Osteoblast (primary cell): ENCODE results near the gene OTOR. TPM values are rescaled to one million over a fixed set of nuclear protein-coding genes. Genes with fewer than 3 reads are reported as not detected.
A peak's percentile ranks its signal among the peaks of the same experiment; 100 is the strongest.

Experiments used
- DNase-seq: peaks from one replicate; pipeline ENCODE4 v3.0.0; 2011; ENCODE audit warnings: low spot score, mixed read lengths; ENCODE audit not compliant: insufficient read length; ENCODE audit errors: missing footprints
- H2AFZ ChIP-seq: 2 replicates; pipeline ENCODE4 v1.6.0; 2011; ENCODE audit warnings: mild to moderate bottlenecking, low read length
- H3K27ac ChIP-seq: 2 replicates; pipeline ENCODE4 v1.5.1; 2011; ENCODE audit warnings: mild to moderate bottlenecking, low read depth, low read length, moderate library complexity
- H3K27me3 ChIP-seq: 2 replicates; pipeline ENCODE4 v1.6.0; 2012; ENCODE audit warnings: mild to moderate bottlenecking, control low read depth, inconsistent platforms, low read length, moderate library complexity; ENCODE audit not compliant: insufficient read depth
- H3K36me3 ChIP-seq: 2 replicates; pipeline ENCODE4 v1.5.1; 2011; ENCODE audit warnings: mild to moderate bottlenecking, low read length, control low read depth, moderate library complexity; ENCODE audit not compliant: insufficient read depth
- H3K4me1 ChIP-seq: 2 replicates; pipeline ENCODE4 v1.5.1; 2011; ENCODE audit warnings: mild to moderate bottlenecking, low read length, control low read depth, moderate library complexity; ENCODE audit not compliant: insufficient read depth
- H3K4me2 ChIP-seq: 2 replicates; pipeline ENCODE4 v1.6.0; 2011; ENCODE audit warnings: mild to moderate bottlenecking, low read length; ENCODE audit not compliant: insufficient read depth
- H3K4me3 ChIP-seq: fragments of 200-600 bp; sonication (generic); 3 replicates; pipeline ENCODE4 v1.5.1; 2012; ENCODE audit warnings: mild to moderate bottlenecking, low read length, inconsistent platforms; ENCODE audit not compliant: insufficient read depth
- H3K79me2 ChIP-seq: 2 replicates; pipeline ENCODE4 v1.6.0; 2012; ENCODE audit warnings: mild to moderate bottlenecking, low read length, control low read depth, inconsistent platforms; ENCODE audit not compliant: insufficient read depth
- H3K9me3 ChIP-seq: 2 replicates; pipeline ENCODE4 v1.5.1; 2011; ENCODE audit warnings: low read depth, low read length, control low read depth
- H4K20me1 ChIP-seq: 2 replicates; pipeline ENCODE4 v1.6.0; 2012; ENCODE audit warnings: mild to moderate bottlenecking, low read length, control low read depth; ENCODE audit not compliant: insufficient read depth
- total RNA-seq: library from RNA; depleted of rRNA; stranded (reverse); fragments of >200 nt; gene quantifications from 2 replicates; pipeline ENCODE4 v1.2.3, GENCODE V29; 2012
- TF ChIP-seq, protein P1 (sequence below): IDR thresholded peaks from 2 replicates; pipeline ENCODE4 v1.5.1; 2011; ENCODE audit warnings: mild to moderate bottlenecking, low read depth, low read length, moderate library complexity; ENCODE audit errors: extremely low read depth

Gene OTOR
- total RNA-seq, 1 donor = not detected

DNA sequence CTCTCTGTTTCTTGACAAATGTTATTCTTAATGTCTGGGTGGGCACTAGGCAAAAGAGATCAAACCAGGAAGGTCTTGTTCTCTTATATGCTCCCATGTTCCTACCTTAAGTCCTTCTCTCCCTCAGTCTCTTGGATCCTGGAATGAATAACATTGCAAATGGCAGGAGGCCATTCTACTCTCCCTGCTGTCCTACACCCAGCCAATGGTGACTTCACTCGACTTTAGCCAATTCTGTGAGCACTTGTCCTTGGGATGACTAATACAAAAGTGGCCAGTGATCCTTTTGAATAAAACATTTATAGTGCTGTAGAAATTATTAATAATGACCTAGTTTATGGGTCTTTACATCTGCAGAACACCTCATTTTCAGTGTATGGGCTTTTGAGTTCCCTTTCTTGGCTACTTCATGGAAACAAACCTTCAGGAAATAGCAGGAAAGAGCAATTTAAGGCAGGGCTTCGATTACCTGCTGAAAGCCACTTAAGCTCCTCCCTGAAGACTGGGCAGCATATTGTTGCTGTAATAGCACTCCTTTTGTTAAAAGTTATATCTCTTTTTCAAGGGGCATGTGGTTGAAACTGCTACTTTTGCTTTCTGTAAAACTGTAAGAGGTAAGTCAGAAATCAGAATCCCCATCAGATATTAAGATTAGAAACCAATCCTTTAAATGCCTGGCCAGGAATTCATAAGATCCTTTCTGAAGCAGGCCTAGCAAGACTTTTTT, 10.5 kb downstream of the OTOR start:
- no peaks in the 10 kb centered on the region for H3K36me3 ChIP-seq
- no peaks in the 10 kb centered on the region for H3K27me3 ChIP-seq
- H3K4me1 ChIP-seq = no peaks in the 10 kb centered on the region
- no peak overlapping the region for H3K27ac ChIP-seq
- peak; percentile 17 for DNase-seq
- no peaks in the 10 kb centered on the region for H3K79me2 ChIP-seq
- no peak overlapping the region for H2AFZ ChIP-seq
- no peaks in the 10 kb centered on the region for H4K20me1 ChIP-seq
- H3K9me3 ChIP-seq = no peaks in the 10 kb centered on the region
- H3K4me2 ChIP-seq = no peak overlapping the region
- TF ChIP-seq, protein P1, sequence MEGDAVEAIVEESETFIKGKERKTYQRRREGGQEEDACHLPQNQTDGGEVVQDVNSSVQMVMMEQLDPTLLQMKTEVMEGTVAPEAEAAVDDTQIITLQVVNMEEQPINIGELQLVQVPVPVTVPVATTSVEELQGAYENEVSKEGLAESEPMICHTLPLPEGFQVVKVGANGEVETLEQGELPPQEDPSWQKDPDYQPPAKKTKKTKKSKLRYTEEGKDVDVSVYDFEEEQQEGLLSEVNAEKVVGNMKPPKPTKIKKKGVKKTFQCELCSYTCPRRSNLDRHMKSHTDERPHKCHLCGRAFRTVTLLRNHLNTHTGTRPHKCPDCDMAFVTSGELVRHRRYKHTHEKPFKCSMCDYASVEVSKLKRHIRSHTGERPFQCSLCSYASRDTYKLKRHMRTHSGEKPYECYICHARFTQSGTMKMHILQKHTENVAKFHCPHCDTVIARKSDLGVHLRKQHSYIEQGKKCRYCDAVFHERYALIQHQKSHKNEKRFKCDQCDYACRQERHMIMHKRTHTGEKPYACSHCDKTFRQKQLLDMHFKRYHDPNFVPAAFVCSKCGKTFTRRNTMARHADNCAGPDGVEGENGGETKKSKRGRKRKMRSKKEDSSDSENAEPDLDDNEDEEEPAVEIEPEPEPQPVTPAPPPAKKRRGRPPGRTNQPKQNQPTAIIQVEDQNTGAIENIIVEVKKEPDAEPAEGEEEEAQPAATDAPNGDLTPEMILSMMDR = no peak
- no peak overlapping the region for H3K4me3 ChIP-seq

DNA sequence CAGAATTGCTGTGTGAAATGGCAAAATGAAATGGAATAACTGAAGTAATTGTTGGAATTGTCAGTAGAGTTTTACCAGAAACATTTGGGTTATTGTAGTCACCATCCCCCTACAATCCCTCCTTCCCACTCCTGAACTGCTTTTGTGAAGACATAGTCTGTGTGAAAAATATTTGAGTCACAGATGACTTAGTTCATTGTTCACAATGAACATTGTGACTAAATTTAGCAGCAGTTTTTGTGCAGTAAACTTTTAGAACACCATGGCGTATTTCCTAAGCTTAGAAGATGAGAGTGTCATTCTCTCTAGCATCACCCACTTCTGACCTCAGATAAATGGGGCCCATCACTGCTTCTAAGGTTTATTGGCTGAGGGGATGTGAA, 11.0 kb downstream of the OTOR start:
- Histone ChIP-seq H3K9me3 (no peaks in the 10 kb centered on the region), H3K27ac (no peak overlapping the region), H3K4me3 (no peak overlapping the region), H3K4me1 (no peaks in the 10 kb centered on the region), H3K36me3 (no peaks in the 10 kb centered on the region), H3K4me2 (no peak overlapping the region), H2AFZ (no peak overlapping the region), H3K27me3 (no peaks in the 10 kb centered on the region), H4K20me1 (no peaks in the 10 kb centered on the region), H3K79me2 (no peaks in the 10 kb centered on the region)
- TF ChIP-seq, protein P1 = no peak
- no peak for DNase-seq

DNA sequence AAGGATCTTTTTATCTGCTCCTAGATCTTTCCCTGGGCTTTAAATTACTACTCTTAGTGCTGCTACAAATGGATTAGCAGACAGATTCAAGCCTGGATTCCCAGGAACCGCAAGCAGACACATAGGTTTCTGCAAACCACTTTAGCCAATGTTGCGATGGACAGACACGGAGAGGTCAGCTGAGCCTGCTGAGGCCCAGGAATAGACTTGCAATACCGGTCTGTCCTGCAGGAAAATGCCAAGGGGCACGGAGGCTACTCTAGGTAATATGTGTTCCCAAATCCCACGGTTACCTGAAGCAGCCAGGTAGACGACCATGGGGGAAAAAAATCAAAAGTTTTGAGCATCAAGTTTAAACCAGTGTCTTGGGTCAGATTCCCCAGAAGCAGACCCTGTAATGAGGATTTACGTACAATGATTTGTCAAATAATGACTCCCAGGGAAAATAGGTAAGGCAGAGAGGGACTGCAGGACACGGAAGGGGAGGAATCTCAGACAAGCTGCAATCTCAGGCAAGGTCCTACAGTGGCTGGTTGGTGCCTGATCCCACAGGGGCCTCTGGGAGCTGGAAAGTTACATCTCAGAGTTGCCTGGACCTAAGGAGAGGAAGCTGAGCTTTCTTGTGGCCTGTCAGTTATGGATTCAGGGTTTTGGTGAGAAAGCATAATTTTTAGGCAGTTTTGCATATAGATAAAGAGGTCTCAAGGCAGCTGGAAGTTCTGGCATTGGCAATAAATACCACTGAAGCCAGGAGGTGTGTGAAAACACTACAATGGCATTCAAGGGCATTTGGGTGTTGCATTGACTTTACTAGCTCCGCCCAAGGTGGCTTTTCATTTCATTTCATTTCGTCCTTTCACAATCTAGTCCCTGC, 12.5 kb downstream of the OTOR start:
- DNase-seq = no peak
- H2AFZ ChIP-seq = peak overlapping the region; percentile 30
- H3K79me2 ChIP-seq = no peaks in the 10 kb centered on the region
- no peaks in the 10 kb centered on the region for H3K9me3 ChIP-seq
- H3K27me3 ChIP-seq = peaks cover under 1% of the 10 kb centered on the region
- TF ChIP-seq, protein P1 = no peak
- no peak overlapping the region for H3K4me3 ChIP-seq
- H3K4me1 ChIP-seq = no peaks in the 10 kb centered on the region
- H3K36me3 ChIP-seq = no peaks in the 10 kb centered on the region
- H3K27ac ChIP-seq = no peak overlapping the region
- peak overlapping the region; percentile 19 for H3K4me2 ChIP-seq
- H4K20me1 ChIP-seq = no peaks in the 10 kb centered on the region

DNA sequence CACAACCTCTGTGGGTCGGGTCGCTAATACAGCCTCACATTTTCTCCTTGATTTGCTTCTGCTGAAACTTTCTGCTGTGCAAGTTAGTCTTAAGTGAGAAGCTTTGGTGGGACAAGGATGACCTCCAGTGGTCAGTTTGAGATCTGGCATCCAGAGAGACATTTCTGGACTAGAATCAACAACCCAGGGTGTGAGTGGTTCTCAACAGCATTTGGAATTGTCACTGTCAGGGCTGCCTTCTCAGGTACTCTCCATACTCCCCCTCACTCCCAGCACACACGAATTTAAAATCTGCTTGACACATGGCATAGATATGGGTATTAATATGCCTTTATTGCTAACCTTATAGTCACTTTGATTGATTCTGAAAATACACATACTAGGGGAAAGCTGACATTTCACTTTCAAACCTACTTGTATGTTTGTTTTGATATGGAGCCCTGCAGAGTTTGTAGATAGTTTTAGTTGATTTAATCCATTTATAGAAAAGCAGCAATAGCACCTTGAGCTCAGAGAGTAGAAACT, 13.2 kb downstream of the OTOR start:
- H2AFZ ChIP-seq = peak overlapping the region; percentile 30
- H3K4me1 ChIP-seq = no peaks in the 10 kb centered on the region
- TF ChIP-seq, protein P1 = peak; percentile 83
- H3K4me3 ChIP-seq = no peak overlapping the region
- H3K27me3 ChIP-seq = peaks cover 3% of the 10 kb centered on the region
- peak overlapping the region; percentile 19 for H3K4me2 ChIP-seq
- no peaks in the 10 kb centered on the region for H3K9me3 ChIP-seq
- H3K27ac ChIP-seq = no peak overlapping the region
- no peaks in the 10 kb centered on the region for H3K79me2 ChIP-seq
- DNase-seq = peak; percentile 87
- no peaks in the 10 kb centered on the region for H3K36me3 ChIP-seq
- H4K20me1 ChIP-seq = no peaks in the 10 kb centered on the region
